DND-41 (cell line): ENCODE data around the gene ZNF208.

ENCODE experiments used
- EZH2 ChIP-seq: IDR thresholded peaks from 3 replicates; pipeline ENCODE4 v1.6.1; 2012; ENCODE audit warnings: borderline replicate concordance, low read depth, mild to moderate bottlenecking, moderate library complexity, low read length, inconsistent platforms; ENCODE audit not compliant: severe bottlenecking
- TF ChIP-seq, protein P1 (sequence below): IDR thresholded peaks from 2 replicates; pipeline ENCODE4 v1.5.1; 2012; ENCODE audit warnings: borderline replicate concordance, low read length, moderate library complexity, mild to moderate bottlenecking; ENCODE audit not compliant: poor library complexity, severe bottlenecking; ENCODE audit errors: extremely low read depth

GRCh38 chr19:21947775-21948174 lies 63.0 kb downstream of the ZNF208 start:
- TF ChIP-seq, protein P1, sequence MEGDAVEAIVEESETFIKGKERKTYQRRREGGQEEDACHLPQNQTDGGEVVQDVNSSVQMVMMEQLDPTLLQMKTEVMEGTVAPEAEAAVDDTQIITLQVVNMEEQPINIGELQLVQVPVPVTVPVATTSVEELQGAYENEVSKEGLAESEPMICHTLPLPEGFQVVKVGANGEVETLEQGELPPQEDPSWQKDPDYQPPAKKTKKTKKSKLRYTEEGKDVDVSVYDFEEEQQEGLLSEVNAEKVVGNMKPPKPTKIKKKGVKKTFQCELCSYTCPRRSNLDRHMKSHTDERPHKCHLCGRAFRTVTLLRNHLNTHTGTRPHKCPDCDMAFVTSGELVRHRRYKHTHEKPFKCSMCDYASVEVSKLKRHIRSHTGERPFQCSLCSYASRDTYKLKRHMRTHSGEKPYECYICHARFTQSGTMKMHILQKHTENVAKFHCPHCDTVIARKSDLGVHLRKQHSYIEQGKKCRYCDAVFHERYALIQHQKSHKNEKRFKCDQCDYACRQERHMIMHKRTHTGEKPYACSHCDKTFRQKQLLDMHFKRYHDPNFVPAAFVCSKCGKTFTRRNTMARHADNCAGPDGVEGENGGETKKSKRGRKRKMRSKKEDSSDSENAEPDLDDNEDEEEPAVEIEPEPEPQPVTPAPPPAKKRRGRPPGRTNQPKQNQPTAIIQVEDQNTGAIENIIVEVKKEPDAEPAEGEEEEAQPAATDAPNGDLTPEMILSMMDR: no peak
- TF ChIP-seq EZH2: no peak
